MCF 10A (cell line): Measurements from ENCODE around the gene CACNA1C. TPM values are rescaled to one million over a fixed set of nuclear protein-coding genes. Genes with fewer than 3 reads are reported as not detected.

ENCODE experiments used
- BruUV-seq: library from RNA; stranded (reverse); fragments of 400-500 nt; replicated peaks from 2 replicates; lab custom pipeline; 2021; lab: Mats Ljungman, UMichigan
- CTCF ChIA-PET: fragments of 300-600 bp; sonication (Branson Sonifier 250); formaldehyde crosslinking; extraction: SDS; loops from one replicate; lab custom pipeline; 2021; ENCODE audit warnings: antibody characterized with exemption, inconsistent platforms; lab: Yijun Ruan, JAX
- POLR2A ChIA-PET: fragments of 300-600, 350-650 bp; sonication (Branson Sonifier 250); formaldehyde crosslinking; extraction: SDS; loops from one replicate; lab custom pipeline; 2020; ENCODE audit warnings: antibody characterized with exemption, inconsistent platforms; lab: Yijun Ruan, JAX
- DNase-seq: peaks from one replicate; pipeline ENCODE4 v3.0.0-alpha.2; 2018; ENCODE audit not compliant: unreplicated experiment
- H3K27ac Mint-ChIP-seq: one replicate; pipeline ENCODE4 v1.8.0; 2022; ENCODE audit warnings: mild to moderate bottlenecking, low read depth, mixed read lengths; ENCODE audit not compliant: unreplicated experiment
- H3K27me3 Mint-ChIP-seq: one replicate; pipeline ENCODE4 v1.8.0; 2022; ENCODE audit warnings: mixed read lengths; ENCODE audit not compliant: insufficient read depth, unreplicated experiment
- H3K36me3 Mint-ChIP-seq: one replicate; pipeline ENCODE4 v1.8.0; 2022; ENCODE audit warnings: mild to moderate bottlenecking, moderate library complexity, mixed read lengths; ENCODE audit not compliant: insufficient read depth, unreplicated experiment
- H3K4me1 Mint-ChIP-seq: one replicate; pipeline ENCODE4 v1.8.0; 2022; ENCODE audit warnings: mixed read lengths; ENCODE audit not compliant: insufficient read depth, unreplicated experiment
- H3K4me3 Mint-ChIP-seq: one replicate; pipeline ENCODE4 v1.8.0; 2022; ENCODE audit warnings: mild to moderate bottlenecking, moderate library complexity, mixed read lengths; ENCODE audit not compliant: unreplicated experiment
- H3K9me3 Mint-ChIP-seq: one replicate; pipeline ENCODE4 v1.8.0; 2022; ENCODE audit warnings: mixed read lengths; ENCODE audit not compliant: unreplicated experiment
- CTCF ChIP-seq: fragments of 200-600 bp; IDR thresholded peaks from one replicate; pipeline ENCODE4 v1.8.0; 2022; ENCODE audit warnings: antibody characterized with exemption, mild to moderate bottlenecking; ENCODE audit not compliant: unreplicated experiment
- intact Hi-C: fragments of 100-400 bp; cut with micrococcal nuclease; formaldehyde crosslinking; loops from 2 replicates; pipeline ENCODE4 v1.14.1; 2022
- total RNA-seq: library from RNA; stranded (reverse); gene quantifications from 2 replicates; pipeline ENCODE4 v1.2.3, GENCODE V29; 2022

The CACNA1C gene
- total RNA-seq, 1 experiment from 2014 or later, result not detected

GRCh38 chr12:2514038-2514340, 461.2 kb downstream of the CACNA1C start:
- Mint-ChIP-seq H3K4me1 (no peaks in the 10 kb centered on the region), H3K27ac (no peak overlapping the region), H3K27me3 (peaks cover 65% of the 10 kb centered on the region), H3K36me3 (no peaks in the 10 kb centered on the region), H3K9me3 (no peaks in the 10 kb centered on the region), H3K4me3 (no peak overlapping the region)
- CTCF ChIA-PET, result no interaction called here
- no TSS peak for BruUV-seq
- no peak for DNase-seq
- no peak for TF ChIP-seq CTCF
- intact Hi-C loops, result no loop called here
- POLR2A ChIA-PET, result interaction anchor here (0.9 kb wide), 1 partner anchor 16 kb away, joined by 3 read pairs; no protein-coding TSS in a partner anchor

GRCh38 chr12:2520722-2521246, 468.0 kb downstream of the CACNA1C start:
- H3K36me3 Mint-ChIP-seq, result no peaks in the 10 kb centered on the region
- no TSS peak for BruUV-seq

GRCh38 chr12:2523317-2523716, 470.5 kb downstream of the CACNA1C start:
- Mint-ChIP-seq H3K27ac (no peak overlapping the region), H3K4me3 (no peak overlapping the region), H3K4me1 (no peaks in the 10 kb centered on the region), H3K9me3 (no peaks in the 10 kb centered on the region), H3K36me3 (no peaks in the 10 kb centered on the region), H3K27me3 (peaks cover 26% of the 10 kb centered on the region)
- ChIA-PET CTCF (interaction anchor here (0.7 kb wide), 1 partner anchor 101 kb away, joined by 3 read pairs; no protein-coding TSS in a partner anchor), POLR2A (no interaction called here)
- intact Hi-C loops, result no loop called here
- no peak for DNase-seq
- BruUV-seq, result no TSS peak
- no peak for TF ChIP-seq CTCF

More at GRCh38 chr12:2520722-2521246, 468.0 kb downstream of the CACNA1C start:
- intact Hi-C loops, result no loop called here
- no peak for TF ChIP-seq CTCF
- Mint-ChIP-seq H3K9me3 (no peaks in the 10 kb centered on the region), H3K4me1 (no peaks in the 10 kb centered on the region), H3K27me3 (peaks cover 37% of the 10 kb centered on the region), H3K4me3 (peak overlapping the region; percentile 17), H3K27ac (no peak overlapping the region)
- ChIA-PET POLR2A (interaction anchor here (0.6 kb wide), 1 partner anchor 645 kb away, joined by 3 read pairs; no protein-coding TSS in a partner anchor), CTCF (interaction anchor here (1.0 kb wide), 1 partner anchor 10 kb away, joined by 3 read pairs; no protein-coding TSS in a partner anchor)
- no peak for DNase-seq

GRCh38 chr12:2523844-2524243, 471.1 kb downstream of the CACNA1C start:
- ChIA-PET CTCF (interaction anchor here (0.7 kb wide), 1 partner anchor 101 kb away, joined by 3 read pairs; no protein-coding TSS in a partner anchor), POLR2A (no interaction called here)
- DNase-seq, result no peak
- Mint-ChIP-seq H3K4me1 (no peaks in the 10 kb centered on the region), H3K36me3 (no peaks in the 10 kb centered on the region), H3K9me3 (no peaks in the 10 kb centered on the region), H3K4me3 (no peak overlapping the region), H3K27me3 (peaks cover 32% of the 10 kb centered on the region), H3K27ac (no peak overlapping the region)
- BruUV-seq, result no TSS peak
- intact Hi-C loops, result no loop called here
- TF ChIP-seq CTCF, result no peak
